Brain microvascular endothelial cell (primary cell): Measurements from ENCODE around the gene DCTN2.

ENCODE experiments used
- DNase-seq: peaks from one replicate; pipeline ENCODE4 v3.0.0-alpha.2; 2020
- H3K27ac ChIP-seq: fragments of 250-450 bp; sonication (Bioruptor Pico); 2 replicates; pipeline ENCODE4 v1.5.1; 2020; ENCODE audit warnings: mild to moderate bottlenecking, moderate library complexity
- H3K27me3 ChIP-seq: fragments of 250-450 bp; sonication (Bioruptor Pico); replicated peaks from 2 replicates; pipeline ENCODE4 v1.5.1; 2020; ENCODE audit warnings: mild to moderate bottlenecking
- H3K36me3 ChIP-seq: fragments of 250-450 bp; sonication (Bioruptor Pico); replicated peaks from 2 replicates; pipeline ENCODE4 v1.5.1; 2020; ENCODE audit warnings: mild to moderate bottlenecking
- H3K4me3 ChIP-seq: 2 replicates; pipeline ENCODE4 v1.5.1; 2011; ENCODE audit warnings: low read depth, mild to moderate bottlenecking, control low read depth, low read length, moderate library complexity
- CTCF ChIP-seq: IDR thresholded peaks from 2 replicates; pipeline ENCODE4 v1.5.1; 2011; ENCODE audit warnings: low read depth, mild to moderate bottlenecking, moderate library complexity, low read length, control low read depth, inconsistent platforms; ENCODE audit errors: missing control alignments
- in situ Hi-C: cut with HindIII; loops from 2 replicates; pipeline ENCODE4 v1.10.0; 2017; ENCODE audit warnings: low sequenced_read_pairs, low pct_ligation_motif_present

DCTN2 gene

GRCh38 chr12:57545809-57546437 is 1.1 kb downstream of the DCTN2 start:
- DNase-seq, result no peak
- no peak for TF ChIP-seq CTCF
- peak overlapping the region; percentile 86 for H3K4me3 ChIP-seq

GRCh38 chr12:57543581-57543980 is 3.4 kb downstream of the DCTN2 start:
- in situ Hi-C loops, result no loop called here
- no peak for TF ChIP-seq CTCF
- Histone ChIP-seq H3K4me3 (no peak overlapping the region), H3K36me3 (peaks cover 38% of the 10 kb centered on the region), H3K27ac (no peak overlapping the region), H3K27me3 (no peaks in the 10 kb centered on the region)
- DNase-seq, result no peak

More at GRCh38 chr12:57545809-57546437, 1.1 kb downstream of the DCTN2 start:
- Histone ChIP-seq H3K36me3 (peaks cover 18% of the 10 kb centered on the region), H3K27me3 (peaks cover 7% of the 10 kb centered on the region), H3K27ac (peak overlapping the region; percentile 79)
- in situ Hi-C loops, result no loop called here

GRCh38 chr12:57541717-57542116 is 5.3 kb downstream of the DCTN2 start:
- no peak for DNase-seq
- in situ Hi-C loops, result no loop called here
- H3K36me3 ChIP-seq, result peaks cover 45% of the 10 kb centered on the region
- no peaks in the 10 kb centered on the region for H3K27me3 ChIP-seq
- TF ChIP-seq CTCF, result no peak
- H3K4me3 ChIP-seq, result no peak overlapping the region
- H3K27ac ChIP-seq, result no peak overlapping the region

DNA sequence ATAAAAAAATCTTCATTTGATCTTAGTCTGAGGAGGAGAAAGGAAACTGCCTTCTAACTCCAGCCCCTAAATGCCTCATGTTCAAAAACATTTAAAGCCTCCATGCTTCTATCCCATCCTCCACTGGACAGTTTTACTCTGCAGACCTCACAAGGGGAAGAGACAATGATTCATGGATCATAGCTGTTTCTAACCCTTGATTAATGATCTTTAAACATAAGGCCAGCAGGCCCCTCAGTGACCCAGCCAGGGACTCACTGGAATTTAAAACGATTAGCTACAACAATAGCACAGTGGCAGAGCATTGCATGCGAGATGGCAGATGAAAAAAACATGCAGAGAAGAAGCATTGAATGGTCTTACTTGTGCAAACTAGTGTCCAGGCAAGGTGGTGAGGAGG is 6.0 kb downstream of the DCTN2 start:
- peaks cover 45% of the 10 kb centered on the region for H3K36me3 ChIP-seq
- in situ Hi-C loops, result no loop called here
- DNase-seq, result no peak
- no peak for TF ChIP-seq CTCF
- no peaks in the 10 kb centered on the region for H3K27me3 ChIP-seq
- no peak overlapping the region for H3K27ac ChIP-seq
- H3K4me3 ChIP-seq, result no peak overlapping the region

- H3K36me3 ChIP-seq, result peaks cover 57% of the 10 kb centered on the region
- TF ChIP-seq CTCF, result no peak
- in situ Hi-C loops, result no loop called here
- H3K27ac ChIP-seq, result no peak overlapping the region
- no peak for DNase-seq
- H3K27me3 ChIP-seq, result no peaks in the 10 kb centered on the region
- H3K4me3 ChIP-seq, result no peak overlapping the region
Measured at GRCh38 chr12:57539134-57539768, 7.7 kb downstream of the DCTN2 start.

DNA sequence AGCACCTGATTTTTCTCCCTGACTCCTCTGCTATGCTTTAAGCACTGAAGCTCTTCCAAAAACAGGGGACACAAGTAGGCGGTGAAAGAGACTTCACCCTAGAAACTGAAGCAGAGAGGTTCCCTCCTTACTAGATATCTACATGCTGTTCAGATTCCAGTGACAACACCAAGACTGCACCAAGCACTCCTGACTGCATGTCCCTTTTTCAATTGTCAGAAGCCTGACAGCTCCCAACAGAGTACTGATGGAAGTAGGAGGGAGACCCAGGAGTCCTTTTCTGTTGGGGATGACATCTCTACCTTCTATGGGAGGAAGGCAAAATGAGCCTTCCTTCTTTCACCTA is 10.4 kb downstream of the DCTN2 start:
- DNase-seq, result no peak

More for the DNA sequence above, 10.4 kb downstream of the DCTN2 start:
- in situ Hi-C loops, result no loop called here
- no peak for TF ChIP-seq CTCF
- Histone ChIP-seq H3K36me3 (peaks cover 70% of the 10 kb centered on the region), H3K27ac (no peak overlapping the region), H3K27me3 (no peaks in the 10 kb centered on the region), H3K4me3 (no peak overlapping the region)
